GM15510 (cell line): Measurements from ENCODE around the gene TNS1.

Source experiments
- POLR2A ChIP-seq: IDR thresholded peaks from 3 replicates; pipeline ENCODE4 v1.6.1; 2011; ENCODE audit warnings: borderline replicate concordance; ENCODE audit not compliant: insufficient read length; ENCODE audit errors: extremely low read depth

The TNS1 gene

DNA sequence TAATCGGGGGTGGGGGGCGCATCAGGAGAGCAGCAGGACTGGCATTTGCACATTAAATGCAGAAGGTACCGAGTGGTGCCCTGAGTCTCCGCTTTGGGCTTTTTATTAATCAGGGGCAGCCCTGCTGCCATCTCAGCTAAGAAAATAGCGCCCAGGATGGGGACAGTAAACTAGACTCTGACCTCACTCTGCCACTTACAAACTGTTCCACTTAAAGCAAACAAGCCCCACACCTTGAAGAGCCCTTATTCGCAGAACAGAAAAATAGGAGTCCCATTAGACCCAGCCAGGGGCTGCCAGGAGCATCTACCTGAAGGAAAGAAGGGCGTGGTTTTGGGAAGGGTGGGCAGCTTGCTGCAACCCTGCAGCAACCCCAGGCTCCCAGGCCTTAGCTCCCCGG lies 165.3 kb downstream of the TNS1 start:
- no peak for TF ChIP-seq POLR2A

DNA sequence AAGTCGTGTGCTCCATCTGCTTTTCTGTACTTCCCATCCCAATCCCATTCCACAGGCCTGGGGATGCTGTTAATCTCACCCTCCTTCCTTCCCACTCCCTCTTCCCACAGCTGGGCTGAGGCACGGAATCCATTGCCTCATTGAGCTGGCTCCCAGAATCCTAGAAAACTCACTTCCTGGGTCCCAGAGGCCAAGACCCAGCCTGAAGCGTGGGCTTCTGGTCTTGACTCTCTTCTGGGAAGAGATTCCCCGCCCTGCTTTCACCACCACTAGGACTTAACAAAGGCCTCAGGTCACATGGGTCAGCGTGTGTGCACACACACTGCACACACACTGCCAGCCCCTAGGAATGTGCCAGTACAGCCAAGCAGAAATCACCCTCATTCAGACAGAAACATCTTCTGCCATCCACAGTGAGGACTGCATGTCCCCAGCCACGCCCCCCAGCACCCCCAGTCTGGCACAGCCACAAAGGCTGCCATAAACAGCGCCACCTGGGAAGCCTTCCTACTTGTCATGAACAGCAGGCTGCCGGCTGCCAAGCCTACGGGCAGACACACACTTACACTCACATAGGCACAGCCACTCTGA lies 165.8 kb downstream of the TNS1 start:
- no peak for TF ChIP-seq POLR2A

DNA sequence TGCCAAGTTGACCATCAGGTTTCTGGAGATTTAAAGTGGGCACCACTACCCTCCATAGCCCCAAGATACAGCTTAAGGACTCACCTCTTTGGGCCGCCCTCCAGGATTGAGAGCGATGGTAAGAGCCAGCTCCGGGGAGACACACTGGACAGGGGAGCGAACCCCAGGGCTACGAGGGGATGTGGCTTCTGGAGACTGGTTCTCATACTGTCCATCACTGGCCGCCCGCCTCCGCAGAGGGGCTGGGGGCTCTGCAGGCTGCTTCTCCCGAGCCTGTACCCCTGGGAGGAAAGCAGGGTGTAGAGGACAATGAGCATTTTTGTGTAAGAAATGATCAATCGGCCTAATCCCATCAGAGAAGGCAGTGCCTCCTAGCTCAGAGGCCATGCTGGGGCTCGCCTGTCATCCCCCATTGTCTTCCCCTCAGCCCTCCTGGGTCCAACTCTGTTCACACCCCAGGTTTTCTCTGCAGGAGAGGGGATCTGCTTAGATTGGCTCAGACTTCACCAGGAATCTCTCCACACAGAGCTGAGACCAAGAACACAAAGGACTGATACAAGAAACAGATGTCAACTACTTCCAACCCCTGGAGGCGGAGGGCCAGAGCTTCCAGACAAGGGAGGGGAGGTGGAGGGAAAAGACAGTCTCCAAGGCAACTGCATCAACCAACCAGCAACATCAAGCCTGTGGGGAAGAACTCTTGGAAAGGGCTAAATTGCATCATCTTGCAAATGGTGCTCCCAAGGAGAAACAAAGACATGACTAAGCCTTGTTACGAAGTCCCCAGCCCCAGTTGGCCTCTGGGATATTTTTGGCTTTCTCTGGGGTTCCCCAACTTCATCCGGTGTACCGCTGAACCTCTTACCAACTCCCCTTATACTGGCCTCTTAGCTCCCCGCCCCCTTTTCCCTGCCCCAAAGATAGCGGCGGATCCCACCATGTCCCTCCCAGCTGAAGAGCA lies 166.6 kb downstream of the TNS1 start:
- no peak for TF ChIP-seq POLR2A

DNA sequence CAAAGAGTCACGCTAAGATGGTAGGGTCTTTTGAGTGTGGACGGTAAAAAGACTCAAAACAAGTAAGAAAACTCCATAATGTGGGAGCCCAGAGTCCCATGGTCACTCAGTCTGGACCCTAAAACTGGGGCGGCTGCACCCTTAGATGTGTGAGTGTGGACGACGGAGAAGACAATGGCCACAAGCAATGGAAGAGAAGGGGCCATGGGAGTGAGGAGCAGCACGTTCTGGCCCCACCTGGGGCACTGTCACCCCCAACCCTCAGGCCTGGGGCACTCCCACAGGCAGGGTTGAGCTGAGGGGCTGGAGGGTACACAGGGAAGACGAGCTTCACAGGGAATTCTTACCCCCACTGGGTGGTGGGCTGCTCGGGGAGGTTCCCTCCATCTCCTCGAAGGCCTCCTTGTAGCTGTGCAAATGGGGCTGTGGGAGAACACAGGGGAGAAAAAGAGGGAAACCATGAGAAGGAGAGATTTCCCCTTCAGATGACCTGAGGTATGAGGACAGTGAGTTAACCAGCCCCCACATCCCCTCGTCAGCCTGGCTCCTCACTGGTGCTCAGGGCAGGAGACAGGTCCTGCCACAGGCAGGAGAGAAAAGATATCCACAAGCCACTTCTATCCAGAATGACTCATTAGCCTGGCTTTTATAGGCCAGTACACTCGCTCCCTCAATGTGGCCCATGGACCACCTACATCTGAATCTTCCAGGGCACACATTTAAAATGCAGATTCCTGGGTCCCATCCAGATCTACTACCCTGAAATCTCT lies 167.9 kb downstream of the TNS1 start:
- no peak for TF ChIP-seq POLR2A

DNA sequence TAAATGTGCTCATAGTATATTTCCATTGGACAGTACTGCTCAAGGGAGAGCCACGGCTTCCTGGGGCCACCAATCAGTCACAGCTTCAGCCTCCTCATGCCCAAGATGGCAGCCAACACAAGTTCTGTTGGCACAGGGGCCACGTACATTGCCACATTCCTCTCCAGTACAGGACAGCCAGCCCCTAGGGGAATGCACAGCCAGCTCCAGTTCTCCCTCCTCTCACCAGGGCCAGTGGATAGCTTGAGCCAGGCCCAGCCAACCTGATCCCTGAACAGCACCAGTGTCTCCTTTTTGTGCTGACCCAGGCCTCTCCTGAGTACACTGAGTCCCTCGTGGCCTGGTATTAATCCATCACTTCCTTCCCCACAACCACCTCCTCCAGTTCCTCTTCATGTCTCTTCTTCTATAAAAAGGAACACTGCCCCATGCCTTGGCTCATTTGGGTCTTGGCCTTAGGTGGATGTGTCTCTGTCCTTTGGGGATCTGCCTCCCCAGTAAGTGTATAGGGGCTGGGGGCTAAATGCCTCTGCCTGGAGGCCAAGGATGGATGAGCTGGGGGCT lies 168.7 kb downstream of the TNS1 start:
- TF ChIP-seq POLR2A, result no peak

DNA sequence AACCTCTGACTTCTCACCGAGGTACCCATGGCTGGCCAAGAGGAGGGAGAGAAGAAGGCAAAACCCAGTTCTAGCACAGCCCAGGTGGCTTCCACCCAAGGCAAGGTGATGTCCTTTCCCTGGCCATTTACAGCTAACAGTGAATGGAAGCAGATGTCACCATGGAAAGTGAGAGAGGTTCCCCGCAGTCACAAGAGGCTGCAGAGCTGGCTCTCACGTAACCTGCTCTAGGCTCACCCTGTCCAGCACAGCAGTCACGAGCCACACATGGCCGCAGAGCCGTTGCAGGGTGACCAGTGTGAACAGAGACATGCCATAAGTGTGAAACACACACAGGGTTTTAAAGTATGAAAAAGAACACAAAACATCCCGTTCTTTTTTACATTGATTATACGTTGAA lies 169.4 kb downstream of the TNS1 start:
- no peak for TF ChIP-seq POLR2A

DNA sequence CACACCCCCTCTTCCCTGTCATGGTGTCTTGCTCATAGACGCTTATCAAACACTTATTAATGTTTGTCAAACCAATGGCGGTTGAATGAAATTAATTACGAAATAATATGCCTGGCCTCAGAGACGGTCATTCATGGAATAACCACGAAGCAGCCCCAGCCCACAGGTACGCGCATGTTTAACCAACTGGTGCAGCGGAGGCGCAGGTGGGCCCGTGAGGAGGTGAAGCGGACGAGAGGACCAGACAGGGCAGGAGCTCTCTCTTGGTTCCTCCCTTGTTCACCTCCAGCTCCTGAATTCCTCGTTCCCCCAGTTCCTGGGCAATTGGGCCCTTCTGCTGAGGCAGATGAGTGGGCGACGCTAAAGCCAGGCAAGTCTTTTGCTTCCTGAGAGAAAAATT lies 169.8 kb downstream of the TNS1 start:
- TF ChIP-seq POLR2A, result no peak

DNA sequence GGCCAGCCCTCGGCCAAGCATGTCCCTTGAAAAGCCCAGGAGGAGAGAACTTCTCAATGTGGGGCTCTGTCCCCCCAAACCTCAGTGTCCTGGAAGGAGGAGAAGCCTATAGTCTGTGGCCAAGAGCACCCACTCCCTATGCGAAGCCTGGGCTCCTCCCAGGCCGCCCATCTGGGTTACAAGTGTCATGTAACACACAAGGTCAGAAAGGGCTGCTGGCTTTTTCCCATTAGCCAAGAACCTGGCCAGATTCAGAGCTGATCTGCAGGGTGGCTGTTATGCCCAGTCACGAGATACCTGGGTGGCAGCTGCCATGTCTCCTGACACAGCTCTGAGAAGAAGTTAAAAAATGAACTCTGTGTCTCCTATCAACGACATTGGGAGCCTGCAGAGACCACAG lies 170.7 kb downstream of the TNS1 start:
- TF ChIP-seq POLR2A, result no peak

DNA sequence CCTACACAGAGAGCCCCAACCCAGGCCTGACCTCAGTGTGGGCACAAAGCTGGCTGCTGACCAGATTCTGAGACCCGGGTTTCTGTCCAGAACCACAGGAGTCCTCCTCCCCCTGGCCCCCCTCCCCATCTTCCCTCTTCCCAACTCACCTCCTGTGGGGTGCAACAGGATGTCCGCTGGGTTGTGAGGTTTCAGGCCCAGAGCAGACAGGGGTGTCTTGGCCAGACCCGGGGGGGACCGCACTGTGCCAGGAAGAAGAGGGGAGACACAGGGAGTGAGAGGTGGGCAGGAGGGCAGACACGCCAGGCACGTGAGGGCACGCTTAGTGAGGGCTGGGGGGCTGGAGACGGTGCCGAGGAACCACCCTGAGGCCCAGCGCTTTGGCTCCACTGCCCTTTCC lies 171.5 kb downstream of the TNS1 start:
- no peak for TF ChIP-seq POLR2A

DNA sequence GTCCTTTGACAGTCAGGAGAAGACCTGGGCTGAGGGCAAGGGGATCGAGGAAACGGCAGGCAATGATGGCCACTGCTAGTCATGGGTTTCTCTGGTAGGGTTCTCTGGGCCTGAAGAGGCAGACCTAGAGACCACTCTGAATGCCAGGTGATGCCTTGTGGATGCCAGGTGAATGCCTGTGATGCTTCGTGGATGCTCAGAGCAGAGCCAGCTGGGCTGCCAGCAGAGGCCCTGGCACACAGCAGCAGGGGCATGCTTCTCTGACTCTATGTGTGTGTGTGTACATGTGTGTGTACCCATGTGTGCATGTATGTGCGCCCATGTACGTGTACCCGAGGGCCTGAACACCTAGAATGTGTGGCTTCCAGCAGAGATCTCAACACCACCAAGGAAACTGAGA lies 172.0 kb downstream of the TNS1 start:
- no peak for TF ChIP-seq POLR2A

DNA sequence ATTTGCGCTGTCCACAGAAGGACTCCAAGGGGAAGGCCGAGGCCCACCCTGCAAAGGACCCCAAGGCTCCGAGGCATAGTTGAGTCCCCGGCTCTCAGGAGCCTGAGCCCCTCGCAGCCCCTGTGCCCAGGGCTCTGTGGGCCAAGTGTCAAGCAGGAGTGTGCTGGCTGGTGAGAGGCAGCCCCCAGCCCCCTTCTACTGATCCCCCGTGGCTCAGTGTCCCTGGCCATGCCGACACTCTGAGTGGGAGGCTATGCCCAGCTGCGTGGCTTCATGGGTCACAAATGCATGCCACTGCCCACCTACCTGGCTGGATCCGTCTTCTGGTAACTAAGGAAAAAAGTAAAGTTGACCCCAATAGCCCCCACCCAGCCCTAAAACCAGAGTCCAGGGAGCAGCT lies 172.7 kb downstream of the TNS1 start:
- no peak for TF ChIP-seq POLR2A

DNA sequence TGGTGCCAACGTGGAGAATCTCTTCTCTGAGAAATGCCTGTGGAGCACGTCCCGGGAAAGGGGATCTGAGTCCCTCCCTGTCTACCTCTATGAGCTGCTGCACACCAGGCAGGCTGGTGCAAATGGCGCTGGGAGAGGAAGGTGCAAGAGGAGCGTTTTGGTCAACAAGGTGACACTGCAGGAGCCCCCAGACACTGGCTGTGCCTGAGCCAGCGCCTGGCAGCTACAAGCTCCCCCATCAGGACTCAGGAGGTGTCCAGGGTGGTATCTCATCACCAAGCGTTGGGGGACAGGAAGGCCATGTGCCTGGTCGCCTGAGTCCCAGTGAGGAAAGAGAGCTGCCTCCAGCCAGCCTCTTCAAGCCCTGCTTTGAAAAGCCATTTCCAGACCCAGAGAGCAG lies 173.4 kb downstream of the TNS1 start:
- TF ChIP-seq POLR2A, result no peak

DNA sequence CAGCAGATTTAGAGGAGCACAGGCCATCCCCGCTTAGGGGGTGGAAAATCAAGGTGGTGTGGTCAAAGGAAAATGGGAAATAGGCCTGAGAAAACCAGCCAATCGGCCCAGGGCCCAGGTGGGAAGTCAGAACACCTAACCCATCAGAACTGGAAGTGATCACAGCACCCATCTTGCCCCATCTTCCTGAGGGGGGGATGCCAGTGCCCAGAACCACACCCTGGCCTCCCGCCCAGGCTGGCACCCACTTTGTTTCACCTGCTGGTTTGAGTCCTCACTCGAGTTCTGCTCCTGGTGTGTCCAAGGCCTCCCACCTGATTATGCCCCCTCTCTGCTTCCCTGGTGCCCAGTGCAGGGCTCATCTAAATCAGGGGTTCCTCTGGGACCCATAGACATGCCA lies 174.5 kb downstream of the TNS1 start:
- no peak for TF ChIP-seq POLR2A

DNA sequence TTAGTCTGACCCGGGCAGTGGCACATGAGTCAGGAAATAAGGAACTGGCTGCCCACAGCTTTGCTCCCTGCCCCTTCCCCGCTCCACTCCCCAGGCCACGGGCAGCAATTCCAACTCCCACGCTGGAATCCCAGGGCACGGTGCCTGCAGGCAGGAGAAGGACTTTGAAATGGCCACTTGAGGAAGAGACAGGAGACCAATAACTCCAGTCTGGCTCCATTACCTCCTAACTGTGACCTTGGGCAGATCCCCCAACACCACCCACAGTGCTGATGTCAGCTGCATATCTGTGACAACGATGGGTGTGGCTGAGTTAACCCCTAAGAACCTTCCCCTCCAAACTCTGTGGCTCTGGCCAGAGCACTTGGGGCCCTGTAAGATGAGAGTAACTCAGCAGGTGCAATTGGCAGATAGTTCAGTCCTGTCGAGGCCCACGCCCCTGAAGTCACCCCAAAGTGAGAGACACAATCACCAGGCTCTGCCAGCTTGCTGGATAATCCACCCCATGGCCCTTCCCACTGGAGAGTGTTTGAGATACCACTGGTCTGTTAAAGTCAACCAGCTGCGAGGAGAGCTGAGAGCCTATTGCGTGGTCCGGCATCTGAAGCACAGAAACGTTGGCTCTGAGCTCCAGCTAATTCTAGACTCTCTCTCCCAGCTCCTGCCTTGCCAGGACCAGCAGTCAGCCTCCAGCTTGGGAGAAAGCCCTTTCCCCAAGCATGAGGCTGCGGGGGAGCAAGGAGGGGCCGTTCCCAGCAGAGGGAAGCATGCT lies 175.2 kb downstream of the TNS1 start:
- no peak for TF ChIP-seq POLR2A
